Activated gamma-delta T cell (primary cell): Measurements from ENCODE around the gene SPA17.
A peak's percentile ranks its signal among the peaks of the same experiment; 100 is the strongest.

Experiments
- DNase-seq: peaks from one replicate; lab custom pipeline; 2025; lab: John Stamatoyannopoulos, UW

The SPA17 gene

DNA sequence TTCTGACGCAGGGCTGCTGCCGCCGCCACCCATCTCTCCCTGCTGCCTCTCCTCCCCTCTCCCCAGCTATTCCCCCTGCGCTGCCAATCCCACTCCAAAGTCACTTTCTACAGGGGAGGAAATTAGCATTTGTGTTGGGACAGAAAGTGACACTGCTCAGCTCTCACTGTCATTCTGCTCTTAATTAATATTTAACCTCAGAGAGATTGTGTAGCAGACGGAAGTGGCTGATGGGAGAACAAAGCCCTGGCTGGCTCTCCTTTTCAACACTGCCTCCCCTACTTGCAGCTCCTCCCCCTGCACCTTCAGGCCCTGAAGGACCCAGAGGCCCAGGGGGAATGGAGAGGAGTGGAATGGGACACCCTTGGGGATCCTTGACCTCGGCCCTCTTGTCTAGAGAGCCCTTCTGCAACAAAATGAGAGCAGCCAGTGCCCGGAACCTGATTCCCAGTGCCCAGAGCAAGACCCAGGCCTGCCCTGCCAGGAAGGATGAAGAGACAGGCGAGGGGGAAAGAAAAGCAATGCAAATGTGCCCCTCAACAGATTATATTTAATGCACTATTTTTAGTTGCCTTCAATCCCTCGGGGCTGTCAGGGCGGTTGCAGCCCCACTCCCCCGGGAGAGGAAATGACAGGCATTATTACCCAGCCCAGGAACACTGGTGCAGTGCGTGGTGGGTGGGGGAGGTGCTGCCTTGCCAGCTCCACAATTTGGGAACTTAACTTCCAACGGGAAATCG is 51.4 kb downstream of the SPA17 start:
- DNase-seq: no peak

DNA sequence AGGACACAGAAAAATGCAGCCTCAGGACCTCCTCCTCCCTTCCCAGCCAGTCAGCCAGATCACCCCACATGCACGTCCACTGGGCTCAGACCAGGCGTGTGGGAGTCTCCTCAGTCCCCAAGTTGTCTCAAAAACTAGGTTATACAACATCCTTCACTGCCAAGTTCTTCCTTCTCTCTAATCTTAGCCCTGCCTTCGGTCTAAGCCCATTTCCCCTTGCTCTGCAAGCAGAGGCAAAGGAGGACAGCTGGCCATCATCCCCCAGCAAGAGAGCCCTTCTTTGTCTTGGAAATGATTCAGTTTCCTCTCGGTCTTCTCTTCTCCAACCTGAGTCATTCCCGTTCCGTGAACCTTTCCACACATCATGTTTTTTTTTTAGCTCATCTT is 52.0 kb downstream of the SPA17 start:
- DNase-seq: no peak

DNA sequence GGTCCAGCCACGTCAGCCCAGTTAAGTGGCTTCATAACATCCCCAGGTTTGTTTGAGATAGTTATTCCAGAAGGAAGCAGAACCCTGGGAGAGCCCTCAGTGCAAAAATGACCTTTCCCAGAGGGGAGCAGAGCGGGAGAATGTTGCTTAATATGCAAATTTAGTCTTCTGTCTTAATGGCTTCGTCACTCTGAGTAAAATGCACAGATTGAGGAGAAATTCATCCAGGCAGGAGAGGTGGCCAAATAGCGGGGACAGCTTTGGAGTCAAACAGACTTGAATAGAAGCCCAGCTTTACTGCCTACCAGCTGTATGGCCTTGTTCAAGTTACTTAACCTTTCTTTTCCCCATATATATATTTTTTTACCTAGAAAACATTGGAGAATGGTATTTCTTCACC is 53.8 kb downstream of the SPA17 start:
- DNase-seq: no peak

DNA sequence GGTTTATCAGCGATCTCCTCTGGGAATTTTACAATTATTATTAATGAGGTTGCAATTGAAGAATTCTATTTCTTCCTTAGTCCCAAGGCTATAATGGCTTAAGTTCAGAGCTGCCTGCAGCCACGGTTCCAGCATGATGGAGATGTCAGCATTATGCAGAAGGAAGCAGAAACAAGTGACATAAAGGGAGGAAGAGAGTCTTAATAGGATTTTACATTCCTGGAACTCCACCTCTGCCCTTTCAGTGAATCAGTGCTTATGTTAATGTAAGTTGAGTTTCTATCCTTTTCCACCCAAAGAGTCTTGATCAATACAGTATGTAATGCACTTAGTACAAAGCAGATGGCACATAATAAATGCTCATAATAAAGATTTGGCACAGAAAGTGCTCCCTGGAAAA is 54.4 kb downstream of the SPA17 start:
- no peak for DNase-seq

DNA sequence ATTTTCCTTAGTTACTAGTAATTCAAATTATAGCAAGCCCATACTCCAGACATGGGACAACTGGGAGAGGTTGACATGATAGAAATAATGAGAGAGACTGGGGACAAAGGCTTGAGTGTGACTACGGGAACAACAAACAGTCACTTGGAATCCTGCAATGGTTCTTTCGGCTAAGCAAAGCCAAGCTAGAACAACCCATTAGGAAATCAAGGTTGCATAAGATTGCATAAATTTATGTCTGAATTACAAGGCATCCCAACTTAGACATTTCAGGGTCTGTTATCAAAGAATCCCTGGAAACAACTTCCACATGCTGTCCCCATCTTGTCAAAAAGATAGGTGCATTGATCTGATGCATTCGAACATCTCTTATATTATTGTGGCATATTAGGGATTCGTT is 55.9 kb downstream of the SPA17 start:
- no peak for DNase-seq

DNA sequence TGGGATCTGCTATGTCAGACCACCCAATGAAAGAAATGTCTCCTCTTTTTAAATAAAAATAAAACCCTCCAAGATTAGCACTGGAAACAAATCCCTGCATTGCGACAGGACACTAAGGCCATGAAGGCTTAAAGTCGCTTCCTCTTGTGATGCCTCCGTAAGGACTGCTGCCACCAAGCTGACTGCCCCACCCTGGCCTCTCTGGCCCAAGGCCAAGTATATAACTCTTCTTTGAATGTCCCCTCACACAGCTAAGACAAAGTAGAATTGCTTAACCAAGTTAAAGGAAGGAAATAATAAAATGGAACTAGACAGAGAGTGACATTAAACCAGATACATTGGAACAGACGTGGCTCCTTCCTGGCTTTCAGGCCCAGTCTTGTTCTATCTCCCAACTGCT is 58.5 kb downstream of the SPA17 start:
- DNase-seq: no peak

DNA sequence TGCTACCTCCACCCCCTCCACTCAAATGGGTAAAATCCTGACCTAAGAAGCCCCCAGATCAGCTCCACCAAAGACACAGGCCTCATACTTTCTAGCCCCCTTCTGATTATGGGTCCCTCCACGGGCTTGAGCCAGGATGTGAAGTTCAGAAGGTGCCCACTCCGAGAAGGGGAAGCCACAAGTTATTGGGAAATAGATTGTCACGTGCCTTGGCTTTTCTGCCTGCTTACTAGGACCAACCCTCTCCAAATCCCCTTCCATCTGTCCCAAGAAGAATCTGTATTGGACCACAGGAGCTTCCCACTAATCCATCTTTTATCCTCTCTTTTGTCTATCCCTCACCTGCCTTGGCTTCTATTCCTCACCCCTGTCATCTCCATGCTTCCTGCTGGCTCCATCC is 63.0 kb downstream of the SPA17 start:
- no peak for DNase-seq

DNA sequence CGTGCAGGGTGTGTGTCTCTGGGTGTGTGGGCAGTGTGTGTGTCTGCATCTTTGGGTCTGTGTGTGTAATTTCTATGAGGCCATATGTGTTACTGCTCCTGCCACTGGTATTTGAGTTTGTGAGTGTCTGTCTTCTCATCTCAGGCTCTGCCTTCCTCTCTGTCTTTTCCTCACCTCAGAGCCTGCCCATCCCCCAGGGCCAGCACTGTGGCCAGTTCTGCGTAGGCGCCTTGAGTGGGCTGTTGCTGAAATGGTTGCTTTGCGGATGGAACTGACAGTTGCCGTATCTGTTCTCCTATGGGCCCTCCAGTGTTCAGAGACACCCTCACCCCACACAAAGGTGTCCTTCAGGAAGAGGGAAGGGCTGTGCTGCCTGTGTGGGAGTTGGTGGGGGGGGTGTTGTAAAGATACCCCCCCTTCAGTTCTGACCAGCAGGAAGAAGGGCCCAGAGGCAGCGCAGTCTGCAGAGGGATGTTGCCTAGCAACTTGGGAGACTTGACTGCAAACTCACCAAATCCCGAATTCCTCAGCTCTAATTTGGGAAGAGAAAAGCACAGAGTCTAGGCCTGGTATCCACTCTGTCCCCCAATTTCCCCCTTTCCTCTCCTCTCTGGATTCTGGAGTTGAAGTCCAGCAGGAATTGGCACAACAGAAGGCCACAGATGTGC is 64.1 kb downstream of the SPA17 start:
- no peak for DNase-seq

GRCh38 chr11:124738713-124739478 is 65.2 kb downstream of the SPA17 start:
- DNase-seq: no peak

GRCh38 chr11:124739479-124740276 is 66.0 kb downstream of the SPA17 start, which contains the start of gene NRGN:
NRGN (plus strand) TSS chr11:124739942; CDS start chr11:124740085, 143 bp downstream.
- DNase-seq: peak; percentile 68

DNA sequence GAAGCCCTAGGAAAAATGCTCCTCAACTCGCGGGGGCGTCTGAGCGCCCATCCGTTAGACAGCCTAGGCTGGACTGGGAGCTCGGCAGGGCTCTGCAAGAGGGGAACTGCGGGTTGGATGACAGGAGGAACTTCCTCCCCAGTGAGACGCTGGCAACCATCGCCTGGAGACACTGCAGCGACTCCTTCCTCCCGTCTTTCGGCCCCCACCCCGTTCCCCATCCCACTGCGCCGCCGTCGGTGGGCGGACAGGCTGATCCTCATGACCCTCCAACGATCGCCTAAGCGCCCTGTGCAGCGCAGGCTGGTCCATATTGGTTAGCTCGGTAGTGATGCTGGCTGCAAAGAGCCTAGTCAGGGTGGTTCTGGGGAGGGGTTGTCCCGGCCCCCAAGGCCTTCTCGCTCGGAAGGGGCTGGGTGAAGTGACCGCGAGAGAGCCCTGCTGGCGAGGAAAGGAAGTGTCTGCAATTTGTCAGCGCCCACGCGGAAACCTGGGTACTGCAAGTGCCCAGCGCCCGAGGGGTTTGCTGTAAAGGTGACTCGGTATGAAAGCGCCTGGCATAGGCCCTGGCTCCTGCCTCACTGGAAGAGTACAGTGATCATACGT is 66.7 kb downstream of the SPA17 start:
- no peak for DNase-seq

DNA sequence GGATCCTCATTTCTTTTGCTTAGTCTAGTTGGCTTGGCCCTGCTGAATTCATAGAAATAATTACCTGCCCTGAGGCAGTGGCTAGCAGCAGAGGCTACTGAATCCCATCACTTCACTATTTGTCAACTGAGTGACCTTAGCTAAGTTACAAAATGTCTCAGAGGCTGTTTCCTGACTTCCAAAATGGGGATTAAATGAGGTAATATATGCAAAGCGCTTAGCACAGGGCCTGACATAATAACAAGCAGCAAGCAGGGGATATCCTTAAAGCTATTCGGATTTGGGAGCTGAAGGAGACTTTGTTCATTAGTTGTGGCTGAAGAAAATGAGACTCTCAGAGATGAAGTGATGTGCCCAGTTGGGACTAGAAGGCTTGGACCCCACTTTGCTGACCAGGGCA is 68.9 kb downstream of the SPA17 start:
- no peak for DNase-seq

DNA sequence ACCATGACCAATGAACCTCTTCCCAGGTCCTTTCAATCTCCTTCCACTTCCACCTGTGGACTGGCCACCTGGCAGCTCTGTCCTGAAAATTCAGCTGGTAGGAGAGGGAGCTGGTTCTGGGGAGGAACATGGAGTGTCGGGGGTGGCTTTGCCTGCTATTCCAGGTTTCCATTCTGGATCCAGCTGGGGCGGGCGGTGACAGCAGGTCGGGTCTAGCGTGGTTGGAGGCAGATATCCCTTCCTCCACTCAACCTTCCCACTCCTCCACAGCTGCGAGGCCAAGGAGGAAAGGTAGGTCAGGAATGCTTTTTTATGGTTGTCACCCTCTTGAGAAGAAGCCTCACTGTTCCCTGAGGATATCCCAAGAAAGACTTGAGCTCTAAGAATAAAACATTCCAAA is 69.3 kb downstream of the SPA17 start:
- no peak for DNase-seq

GRCh38 chr11:124745270-124745834 is 71.6 kb downstream of the SPA17 start:
- no peak for DNase-seq

DNA sequence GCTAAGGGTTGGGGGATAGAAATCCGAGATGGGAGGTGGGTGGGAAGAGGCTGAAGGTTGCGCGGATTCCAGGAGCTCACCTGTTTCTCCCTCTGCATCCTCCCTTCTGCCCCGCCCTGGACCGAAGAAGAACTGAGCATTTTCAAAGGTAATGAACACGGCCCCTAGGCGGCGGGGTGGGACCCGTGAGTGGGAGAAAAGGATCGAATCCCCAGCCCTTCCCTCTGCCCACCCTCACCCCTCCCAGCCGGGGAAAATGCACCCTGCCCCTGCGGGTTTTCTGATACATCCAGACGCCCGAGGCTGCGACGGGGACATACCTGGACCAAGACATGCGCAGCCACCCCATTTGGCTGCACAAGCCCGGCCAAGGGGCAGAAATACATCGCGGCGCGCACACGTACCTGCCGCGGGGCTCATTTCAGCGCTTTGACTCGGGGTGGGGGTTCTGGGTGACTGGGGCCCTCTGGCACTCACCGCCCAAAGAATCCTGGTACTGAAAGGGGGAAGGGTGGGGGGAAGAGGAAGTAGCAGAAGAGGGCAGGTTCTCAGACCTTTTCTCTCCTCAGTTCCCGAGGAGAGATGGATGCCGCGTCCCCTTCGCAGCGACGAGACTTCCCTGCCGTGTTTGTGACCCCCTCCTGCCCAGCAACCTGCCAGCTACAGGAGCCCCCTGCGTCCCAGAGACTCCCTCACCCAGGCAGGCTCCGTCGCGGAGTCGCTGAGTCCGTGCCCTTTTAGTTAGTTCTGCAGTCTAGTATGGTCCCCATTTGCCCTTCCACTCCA is 72.3 kb downstream of the SPA17 start:
- no peak for DNase-seq

- peak; percentile 44 for DNase-seq
Observed at GRCh38 chr11:124746621-124747243, 73.0 kb downstream of the SPA17 start.
